Head of caudate nucleus (tissue), 42 donors: ENCODE measurements around the gene EEF1A2.
"Not testable (repeated sequence)": the region's sequence is repeated elsewhere in the genome, so short reads cannot be mapped to it uniquely, and the experiment has no call there.

ENCODE experiments used
- DNase-seq, 42 donors: peaks; one replicate each; pipeline versions ENCODE4 v3.0.0 to v3.0.0-alpha.2; 2020 to 2021; ENCODE audit warnings: mixed read lengths in 7 of 42
- intact Hi-C: fragments of 100-400 bp; cut with DNase I; formaldehyde crosslinking; loops from one replicate; pipeline ENCODE4 v1.15.0; 2022

Gene EEF1A2

GRCh38 chr20:63525185-63525584, 26.3 kb upstream of the EEF1A2 start:
- DNase-seq, result no peak
- intact Hi-C loops, result no loop called here

- intact Hi-C loops, result no loop called here
- no peak for DNase-seq
These were observed 24.2 kb upstream of the EEF1A2 start for GRCh38 chr20:63522981-63523611.

GRCh38 chr20:63522091-63522868, 23.4 kb upstream of the EEF1A2 start:
- intact Hi-C loops, result no loop called here
- DNase-seq, result no peak

GRCh38 chr20:63521602-63522001, 22.7 kb upstream of the EEF1A2 start:
- DNase-seq, result no peak
- intact Hi-C loops, result no loop called here

- peak in 41 of 42 donors; percentile 23 to 93 (median 83) for DNase-seq
- intact Hi-C loops, result no loop called here
These were observed 22.2 kb upstream of the EEF1A2 start for GRCh38 chr20:63520934-63521601.

- peak; percentile 55 to 94 (median 86) for DNase-seq
- intact Hi-C loops, result no loop called here
These were observed 21.6 kb upstream of the EEF1A2 start, which contains the start of gene PPDPF for GRCh38 chr20:63520504-63520933. Gene PPDPF, plus strand, starts transcription at chr20:63520765. Its CDS starts 544 bp downstream, at chr20:63521309.

GRCh38 chr20:63519668-63520503, 21.0 kb upstream of the EEF1A2 start:
- intact Hi-C loops, result no loop called here

GRCh38 chr20:63518946-63519667, 20.2 kb upstream of the EEF1A2 start:
- intact Hi-C loops, result no loop called here
- DNase-seq, result no peak

More at GRCh38 chr20:63519668-63520503, 21.0 kb upstream of the EEF1A2 start:
- DNase-seq, result peak in 27 of 42 donors; percentile 28 to 62 (median 45)

GRCh38 chr20:63518351-63518861, 19.5 kb upstream of the EEF1A2 start:
- no peak for DNase-seq
- intact Hi-C loops, result no loop called here

- DNase-seq, result no peak
These were observed 18.8 kb upstream of the EEF1A2 start for GRCh38 chr20:63517376-63518309.

GRCh38 chr20:63514520-63514919, 15.6 kb upstream of the EEF1A2 start:
- intact Hi-C loops, DNase-seq: not testable (repeated sequence)

More at GRCh38 chr20:63517376-63518309, 18.8 kb upstream of the EEF1A2 start:
- intact Hi-C loops, result no loop called here

GRCh38 chr20:63513207-63513606, 14.3 kb upstream of the EEF1A2 start:
- no peak for DNase-seq
- intact Hi-C loops, result no loop called here

- intact Hi-C loops, result loop anchor here (10.0 kb wide), 1 partner anchor 346 kb away; no protein-coding TSS in a partner anchor
- no peak for DNase-seq
These were observed 10.2 kb upstream of the EEF1A2 start for GRCh38 chr20:63509088-63509564.

GRCh38 chr20:63508072-63508768, 9.3 kb upstream of the EEF1A2 start:
- intact Hi-C loops, result loop anchor here (10.0 kb wide), 1 partner anchor 347 kb away; no protein-coding TSS in a partner anchor
- peak in 1 of 42 donors; percentile 0 for DNase-seq

GRCh38 chr20:63507083-63507743, 8.3 kb upstream of the EEF1A2 start:
- intact Hi-C loops, result loop anchor here (10.0 kb wide), 1 partner anchor 348 kb away; no protein-coding TSS in a partner anchor

More at GRCh38 chr20:63507083-63507743, 8.3 kb upstream of the EEF1A2 start:
- DNase-seq, result peak in 1 of 42 donors; percentile 0
